T-cell (primary cell): ENCODE data around the gene STOX1. TPM values are rescaled to one million over a fixed set of nuclear protein-coding genes. Genes with fewer than 3 reads are reported as not detected.
"Not testable (repeated sequence)": the region's sequence is repeated elsewhere in the genome, so short reads cannot be mapped to it uniquely, and the experiment has no call there.

Experiments
- ATAC-seq, 4 experiments: fragments of 200-7000 bp in 3 of 4; fragments of 150-1000 bp in 1 of 4; cut with Tn5 transposase; replicated peaks in 1 of 4; 1 replicate in 3 of 4; 2 replicates in 1 of 4; pipeline ENCODE4 v1.10.0; 2021; ENCODE audit warnings: moderate library complexity in 3 of 4, mild to moderate bottlenecking in 2 of 4, moderate number of reproducible peaks in 1 of 4
- CTCF ChIA-PET, 2 donors: fragments of 300-600 bp; sonication (Branson Sonifier 250); formaldehyde crosslinking; loops; one replicate each; lab custom pipeline; 2022; ENCODE audit warnings: antibody characterized with exemption in 2 of 2; lab: Charles Lee
- POLR2A ChIA-PET, 2 donors: fragments of 300-600 bp; sonication (Branson Sonifier 250); formaldehyde crosslinking; loops; one replicate each; lab custom pipeline; 2022; ENCODE audit warnings: antibody characterized with exemption in 2 of 2; lab: Charles Lee
- DNase-seq, 35 experiments: peaks; one replicate each; pipeline versions ENCODE4 v3.0.0 to v3.0.0-alpha.2; 2013 to 2023
- H3K27ac ChIP-seq: one replicate; pipeline ENCODE4 v1.5.1; 2013; ENCODE audit warnings: low read length
- H3K27me3 ChIP-seq, 2 experiments: replicated peaks in 1 of 2; 1 replicate in 1 of 2; 2 replicates in 1 of 2; pipeline versions ENCODE4 v1.6.1 to v1.7.0; 2013; ENCODE audit warnings: low read length in 1 of 2, mixed read lengths in 1 of 2; ENCODE audit not compliant: control insufficient read depth in 2 of 2, insufficient read depth in 2 of 2; ENCODE audit errors: extremely low read depth in 1 of 2
- H3K36me3 ChIP-seq, 2 donors: 1 replicate in 1 of 2; 2 replicates in 1 of 2; pipeline versions ENCODE4 v1.6.1 to v1.7.0; 2013; ENCODE audit warnings: low read length in 1 of 2; ENCODE audit not compliant: control insufficient read depth in 2 of 2, insufficient read depth in 1 of 2; ENCODE audit errors: extremely low read depth in 1 of 2
- H3K4me1 ChIP-seq, 2 experiments: 1 replicate in 1 of 2; 2 replicates in 1 of 2; pipeline versions ENCODE4 v1.6.1 to v1.7.0; 2013; ENCODE audit warnings: low read length in 2 of 2, mixed read lengths in 1 of 2; ENCODE audit not compliant: insufficient read depth in 2 of 2, control insufficient read depth in 1 of 2; ENCODE audit errors: extremely low read depth in 1 of 2
- H3K4me3 ChIP-seq, 2 donors: 1 replicate in 1 of 2; 2 replicates in 1 of 2; pipeline versions ENCODE4 v1.5.1 to v1.7.0; 2013; ENCODE audit warnings: mild to moderate bottlenecking in 2 of 2, low read length in 1 of 2, moderate library complexity in 1 of 2; ENCODE audit not compliant: control insufficient read depth in 1 of 2; ENCODE audit errors: extremely low read depth in 1 of 2
- H3K9me3 ChIP-seq: 2 replicates; pipeline ENCODE4 v1.7.0; 2013
- H3K27ac Mint-ChIP-seq, 2 donors: one replicate each; pipeline ENCODE4 v1.8.0; 2020 to 2021; ENCODE audit warnings: mild to moderate bottlenecking in 2 of 2, mixed read lengths in 2 of 2
- H3K27me3 Mint-ChIP-seq, 2 donors: one replicate each; pipeline ENCODE4 v1.8.0; 2021 to 2022; ENCODE audit warnings: mixed read lengths in 2 of 2
- H3K36me3 Mint-ChIP-seq: one replicate; pipeline ENCODE4 v1.8.0; 2021; ENCODE audit warnings: mixed read lengths
- H3K4me1 Mint-ChIP-seq, 3 donors: one replicate each; pipeline ENCODE4 v1.8.0; 2020 to 2022; ENCODE audit warnings: mixed read lengths in 3 of 3, mild to moderate bottlenecking in 1 of 3
- H3K4me3 Mint-ChIP-seq, 3 donors: one replicate each; pipeline ENCODE4 v1.8.0; 2020 to 2022; ENCODE audit warnings: mild to moderate bottlenecking in 3 of 3, mixed read lengths in 3 of 3, moderate library complexity in 3 of 3
- H3K9me3 Mint-ChIP-seq, 3 donors: one replicate each; pipeline ENCODE4 v1.8.0; 2020 to 2022; ENCODE audit warnings: mixed read lengths in 3 of 3
- WGBS: methylation state at CpG from one replicate; pipeline ENCODE4 v1.1.5; 2013; ENCODE audit warnings: missing lambda C conversion rate; ENCODE audit not compliant: insufficient coverage; 5-methylcytosine and 5-hydroxymethylcytosine counted together
- total RNA-seq, 35 experiments: library from RNA in 6 of 35; stranded (reverse) in 6 of 35; fragments of 120-200 nt in 1 of 35; gene quantifications; one replicate each; pipeline versions ENCODE4 v1.2.1 to v1.2.4 and lab custom pipeline; 2013 to 2026

The STOX1 gene
- total RNA-seq, 5 donors from 2014 or later (not counting 1 experiment from before 2014, with no cell fraction given), result 0.16 to 1.1 (median 0.50) TPM

DNA sequence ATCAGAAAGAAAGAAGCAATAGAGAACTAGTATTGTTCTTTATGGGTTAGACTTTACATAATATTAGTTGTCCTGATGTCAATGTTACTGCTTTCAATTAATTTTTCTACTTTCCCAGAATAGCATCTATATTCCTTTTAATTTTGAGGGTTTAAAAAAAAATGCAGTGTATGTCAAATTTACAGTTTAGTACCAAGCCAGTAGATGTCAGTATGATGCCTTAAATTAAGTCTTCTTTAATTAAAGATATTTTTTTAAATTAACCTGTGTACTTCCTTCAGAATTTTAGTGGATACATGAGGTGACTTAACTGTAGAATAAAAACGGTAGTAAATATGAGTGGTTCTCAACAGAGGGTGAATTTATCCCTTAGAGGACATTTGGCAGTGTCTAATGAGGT is 35.2 kb upstream of the STOX1 start:
- Histone ChIP-seq H3K9me3 (no peaks in the 10 kb centered on the region), H3K27me3 (no peaks in the 10 kb centered on the region), H3K4me3 (no peak overlapping the region), H3K36me3 (peaks cover 5 to 49% of the 10 kb centered on the region in 2 donors), H3K27ac (no peak overlapping the region), H3K4me1 (no peaks in the 10 kb centered on the region)
- H3K4me1 Mint-ChIP-seq, result no peaks in the 10 kb centered on the region
- no peak overlapping the region for H3K4me3 Mint-ChIP-seq
- H3K27ac Mint-ChIP-seq, result no peak overlapping the region
- peak in 1 of 35 experiments; percentile 12 for DNase-seq
- WGBS, result no CpG with 5 or more reads among the region's 1 CpG
- ChIA-PET CTCF (interaction anchor here in 1 of 2 donors (0.6 kb wide), 1 partner anchor 625 kb away, joined by 4 read pairs; no protein-coding TSS in a partner anchor), POLR2A (interaction anchor here in 1 of 2 donors (0.6 kb wide), 2 partner anchors 20 to 732 kb away, joined by 3 read pairs; no protein-coding TSS in a partner anchor)
- H3K36me3 Mint-ChIP-seq, result peaks cover 27% of the 10 kb centered on the region
- H3K27me3 Mint-ChIP-seq, result no peaks in the 10 kb centered on the region
- no peaks in the 10 kb centered on the region for H3K9me3 Mint-ChIP-seq
- no peak for ATAC-seq

- DNase-seq, result no peak
Measured at GRCh38 chr10:68795886-68796532, 31.3 kb upstream of the STOX1 start.

GRCh38 chr10:68796605-68797004 is 30.7 kb upstream of the STOX1 start:
- Histone ChIP-seq H3K9me3 (no peaks in the 10 kb centered on the region), H3K4me3 (no peak overlapping the region), H3K36me3 (peaks cover 7 to 8% of the 10 kb centered on the region in 2 donors), H3K27ac (no peak overlapping the region), H3K4me1 (no peaks in the 10 kb centered on the region), H3K27me3 (no peaks in the 10 kb centered on the region)
- ATAC-seq (no peak), DNase-seq (no peak)
- POLR2A ChIA-PET, result interaction anchor here in 1 of 2 donors (0.5 kb wide), 1 partner anchor 21 kb away, joined by 12 read pairs; no protein-coding TSS in a partner anchor
- Mint-ChIP-seq H3K4me3 (no peak overlapping the region), H3K27me3 (no peaks in the 10 kb centered on the region), H3K36me3 (peaks cover 21% of the 10 kb centered on the region), H3K27ac (no peak overlapping the region), H3K4me1 (no peaks in the 10 kb centered on the region), H3K9me3 (no peaks in the 10 kb centered on the region)
- CTCF ChIA-PET, result no interaction called here
- no CpG with 5 or more reads among the region's 3 CpGs for WGBS

More at GRCh38 chr10:68795886-68796532, 31.3 kb upstream of the STOX1 start:
- H3K9me3 Mint-ChIP-seq, result no peaks in the 10 kb centered on the region
- H3K27me3 Mint-ChIP-seq, result no peaks in the 10 kb centered on the region
- no peak overlapping the region for H3K27ac Mint-ChIP-seq
- peaks cover 23% of the 10 kb centered on the region for H3K36me3 Mint-ChIP-seq
- peaks cover 7 to 11% of the 10 kb centered on the region in 2 donors for H3K36me3 ChIP-seq
- no peak overlapping the region for H3K4me3 ChIP-seq
- POLR2A ChIA-PET, result interaction anchor here in 1 of 2 donors (0.5 kb wide), 1 partner anchor 20 kb away, joined by 12 read pairs; no protein-coding TSS in a partner anchor
- CTCF ChIA-PET, result interaction anchor here in 1 of 2 donors (0.6 to 0.7 kb wide), 3 partner anchors 89 to 902 kb away, joined by 3 to 5 read pairs (median 4); no protein-coding TSS in a partner anchor
- no peaks in the 10 kb centered on the region for H3K4me1 Mint-ChIP-seq
- H3K9me3 ChIP-seq, result no peaks in the 10 kb centered on the region
- 100% methylated on average over 2 of the region's 4 CpGs for WGBS
- no peak overlapping the region for H3K4me3 Mint-ChIP-seq
- H3K27me3 ChIP-seq, result no peaks in the 10 kb centered on the region
- H3K27ac ChIP-seq, result no peak overlapping the region
- no peaks in the 10 kb centered on the region for H3K4me1 ChIP-seq
- ATAC-seq, result no peak

- DNase-seq (no peak), ATAC-seq (no peak)
- Mint-ChIP-seq H3K9me3 (no peaks in the 10 kb centered on the region), H3K4me3 (no peak overlapping the region), H3K27me3 (no peaks in the 10 kb centered on the region), H3K27ac (no peak overlapping the region), H3K4me1 (no peaks in the 10 kb centered on the region), H3K36me3 (peaks cover 5% of the 10 kb centered on the region)
- no peak overlapping the region for H3K27ac ChIP-seq
- WGBS, result no CpG with 5 or more reads among the region's 2 CpGs
- no peaks in the 10 kb centered on the region for H3K27me3 ChIP-seq
- no peaks in the 10 kb centered on the region for H3K9me3 ChIP-seq
- ChIA-PET POLR2A (interaction anchor here in 1 of 2 donors (0.6 kb wide), 1 partner anchor 889 kb away, joined by 3 read pairs; no protein-coding TSS in a partner anchor), CTCF (interaction anchor here in 1 of 2 donors (0.7 kb wide), 1 partner anchor 13 kb away, joined by 5 read pairs; no protein-coding TSS in a partner anchor)
- no peaks in the 10 kb centered on the region for H3K4me1 ChIP-seq
- no peak overlapping the region for H3K4me3 ChIP-seq
- peaks cover 0 to 7% of the 10 kb centered on the region in 2 donors for H3K36me3 ChIP-seq
Measured at GRCh38 chr10:68800211-68800610, 27.1 kb upstream of the STOX1 start.

- no CpG with 5 or more reads among the region's 1 CpG for WGBS
- ATAC-seq (no peak), DNase-seq (no peak)
- Mint-ChIP-seq H3K27me3 (no peaks in the 10 kb centered on the region), H3K36me3 (no peaks in the 10 kb centered on the region), H3K4me3 (no peak overlapping the region), H3K9me3 (no peaks in the 10 kb centered on the region), H3K4me1 (no peaks in the 10 kb centered on the region), H3K27ac (no peak overlapping the region)
- no peaks in the 10 kb centered on the region for H3K4me1 ChIP-seq
- no peak overlapping the region for H3K27ac ChIP-seq
- H3K36me3 ChIP-seq, result no peaks in the 10 kb centered on the region
- ChIA-PET CTCF (no interaction called here), POLR2A (interaction anchor here in 1 of 2 donors (0.7 kb wide), 1 partner anchor 376 kb away, joined by 3 read pairs; no protein-coding TSS in a partner anchor)
- no peaks in the 10 kb centered on the region for H3K27me3 ChIP-seq
- no peaks in the 10 kb centered on the region for H3K9me3 ChIP-seq
- no peak overlapping the region for H3K4me3 ChIP-seq
Measured at GRCh38 chr10:68804692-68805091, 22.6 kb upstream of the STOX1 start.

DNA sequence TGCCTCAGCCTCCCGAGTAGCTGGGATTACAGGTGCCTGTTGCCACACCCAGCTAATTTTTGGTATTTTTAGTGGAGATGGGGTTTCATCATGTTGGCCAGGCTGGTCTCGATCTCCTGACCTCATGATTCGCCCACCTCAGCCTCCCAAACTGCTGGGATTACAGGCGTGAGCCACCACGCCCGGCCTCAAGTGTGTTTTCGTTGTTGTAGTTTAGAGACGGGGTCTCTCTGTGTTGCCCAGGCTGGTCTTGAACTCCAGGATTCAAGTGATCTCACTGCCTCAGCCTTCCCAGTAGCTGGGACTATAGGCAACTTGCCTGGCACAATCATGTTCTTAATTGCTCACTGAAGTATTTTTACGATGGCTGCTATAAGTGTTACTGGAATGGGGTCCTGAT is 16.5 kb upstream of the STOX1 start:
- H3K9me3 Mint-ChIP-seq, H3K27ac Mint-ChIP-seq, H3K36me3 Mint-ChIP-seq, H3K4me1 Mint-ChIP-seq, CTCF ChIA-PET, H3K27ac ChIP-seq, H3K4me3 Mint-ChIP-seq, ATAC-seq, H3K4me3 ChIP-seq, H3K9me3 ChIP-seq, H3K4me1 ChIP-seq, H3K27me3 Mint-ChIP-seq, DNase-seq, H3K36me3 ChIP-seq, H3K27me3 ChIP-seq: not testable (repeated sequence)
- POLR2A ChIA-PET, result interaction anchor here in 1 of 2 donors (0.5 kb wide), 1 partner anchor 16 kb away, joined by 3 read pairs; no protein-coding TSS in a partner anchor
- 81% methylated on average over 8 of the region's 9 CpGs for WGBS
